ENCODE results near the gene FUT6. TPM values are rescaled to one million over a fixed set of nuclear protein-coding genes. Genes with fewer than 3 reads are reported as not detected.
A peak's percentile ranks its signal among the peaks of the same experiment; 100 is the strongest.

FUT6 gene
- total RNA-seq, 4 donors from 2014 or later: 90.8 to 329 (median 210) TPM

DNA sequence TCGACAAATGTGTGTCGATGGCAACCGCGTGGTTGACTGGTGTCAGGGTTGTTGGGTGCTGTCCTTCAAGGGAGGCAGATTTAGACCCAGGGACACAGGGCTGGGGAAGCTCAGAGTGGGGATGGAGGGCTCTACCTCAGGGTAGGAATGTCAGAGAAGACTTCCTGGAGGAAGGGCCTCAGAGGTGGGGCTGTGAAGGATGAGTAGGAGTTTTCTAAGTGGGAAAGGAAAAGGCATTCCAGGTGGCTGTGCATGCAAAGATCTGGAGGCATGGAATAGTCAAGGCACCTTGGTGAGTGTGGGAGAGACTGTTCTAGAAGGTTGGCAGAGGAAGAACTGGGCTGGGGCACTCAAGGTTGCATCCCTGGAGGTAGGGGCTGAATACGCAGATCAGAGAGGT, 32.6 kb downstream of the FUT6 start:
- Histone ChIP-seq H3K9me3 (peaks cover 0 to 3% (median 0%) of the 10 kb centered on the region in 4 donors), H3K4me1 (peaks cover 4 to 34% (median 11%) of the 10 kb centered on the region in 4 donors), H3K36me3 (no peaks in the 10 kb centered on the region), H3K27ac (no peak overlapping the region), H3K4me3 (no peak overlapping the region), H3K27me3 (no peaks in the 10 kb centered on the region)
- no peak for DNase-seq
- TF ChIP-seq POLR2A (IDR thresholded peaks at IDR 0.05): no peak
- TF ChIP-seq, protein P1, sequence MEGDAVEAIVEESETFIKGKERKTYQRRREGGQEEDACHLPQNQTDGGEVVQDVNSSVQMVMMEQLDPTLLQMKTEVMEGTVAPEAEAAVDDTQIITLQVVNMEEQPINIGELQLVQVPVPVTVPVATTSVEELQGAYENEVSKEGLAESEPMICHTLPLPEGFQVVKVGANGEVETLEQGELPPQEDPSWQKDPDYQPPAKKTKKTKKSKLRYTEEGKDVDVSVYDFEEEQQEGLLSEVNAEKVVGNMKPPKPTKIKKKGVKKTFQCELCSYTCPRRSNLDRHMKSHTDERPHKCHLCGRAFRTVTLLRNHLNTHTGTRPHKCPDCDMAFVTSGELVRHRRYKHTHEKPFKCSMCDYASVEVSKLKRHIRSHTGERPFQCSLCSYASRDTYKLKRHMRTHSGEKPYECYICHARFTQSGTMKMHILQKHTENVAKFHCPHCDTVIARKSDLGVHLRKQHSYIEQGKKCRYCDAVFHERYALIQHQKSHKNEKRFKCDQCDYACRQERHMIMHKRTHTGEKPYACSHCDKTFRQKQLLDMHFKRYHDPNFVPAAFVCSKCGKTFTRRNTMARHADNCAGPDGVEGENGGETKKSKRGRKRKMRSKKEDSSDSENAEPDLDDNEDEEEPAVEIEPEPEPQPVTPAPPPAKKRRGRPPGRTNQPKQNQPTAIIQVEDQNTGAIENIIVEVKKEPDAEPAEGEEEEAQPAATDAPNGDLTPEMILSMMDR (IDR thresholded peaks at IDR 0.05): no peak

DNA sequence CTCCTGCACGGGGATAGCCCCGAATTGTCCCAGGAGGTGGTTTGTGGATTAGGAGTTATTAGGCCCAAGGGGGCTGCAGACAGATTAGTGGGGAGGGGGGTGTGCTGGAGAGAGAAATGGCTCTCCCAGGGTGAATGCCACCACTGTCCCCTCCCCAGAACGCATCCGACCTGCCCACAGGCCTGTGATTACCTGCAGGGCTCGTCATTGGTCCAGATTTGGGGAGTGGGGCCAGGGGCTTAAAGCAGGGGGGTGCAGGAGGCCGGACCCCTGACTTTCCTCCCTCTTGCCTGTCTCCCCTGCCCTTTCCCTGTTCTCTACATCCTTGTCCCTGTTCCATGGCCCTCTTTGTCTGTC, 33.4 kb downstream of the FUT6 start:
- H3K27ac ChIP-seq: no peak overlapping the region
- peak in 1 of 3 donors; percentile 51 for DNase-seq

DNA sequence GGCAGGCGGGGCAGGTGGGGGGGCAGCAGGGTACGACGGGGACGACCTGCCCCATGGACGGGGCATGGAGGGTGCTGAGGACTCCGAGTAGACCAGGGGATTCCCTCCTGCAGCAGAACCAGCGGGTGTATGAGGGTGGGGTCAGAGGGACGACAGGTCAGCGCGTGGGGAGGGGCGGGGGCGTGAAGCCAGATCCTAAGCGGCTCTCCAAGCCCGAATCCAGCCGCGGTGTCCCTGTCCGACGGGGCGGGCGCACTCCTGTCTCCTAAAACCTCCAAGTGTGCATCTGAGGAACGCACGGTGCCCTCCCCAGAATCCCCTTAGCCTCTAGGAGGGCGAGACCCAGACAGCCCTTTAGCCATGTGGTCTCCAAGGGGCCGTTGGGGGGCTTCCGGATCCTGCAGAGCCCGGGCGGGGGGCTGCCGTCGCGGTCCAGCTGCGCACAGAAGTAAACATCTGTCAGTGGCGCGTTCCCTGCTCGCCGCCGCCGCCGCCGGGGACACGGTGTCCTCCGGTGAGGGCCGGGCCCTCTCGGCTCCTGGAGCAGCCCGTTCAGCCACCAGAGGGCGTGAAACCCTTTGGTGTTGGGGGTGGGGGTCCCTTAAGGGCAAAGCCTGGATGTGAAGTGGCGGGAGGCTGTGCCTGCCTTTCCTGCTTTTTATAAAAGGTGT, 33.9 kb downstream of the FUT6 start:
- no peaks in the 10 kb centered on the region for H3K36me3 ChIP-seq
- H3K27ac ChIP-seq: peak overlapping the region in 3 of 4 donors; percentile 31 to 61 (median 57)
- peaks cover 0 to 3% (median 0%) of the 10 kb centered on the region in 4 donors for H3K9me3 ChIP-seq
- peak; percentile 44 to 89 (median 88) for DNase-seq
- TF ChIP-seq POLR2A (IDR thresholded peaks at IDR 0.05): no peak
- TF ChIP-seq, protein P1 (IDR thresholded peaks at IDR 0.05): peak; percentile 35 to 87 (median 73)
- peak overlapping the region in 3 of 4 donors; percentile 36 to 46 (median 43) for H3K4me3 ChIP-seq
- peaks cover 4 to 42% (median 11%) of the 10 kb centered on the region in 4 donors for H3K4me1 ChIP-seq
- no peaks in the 10 kb centered on the region for H3K27me3 ChIP-seq

More for the DNA sequence above, 33.4 kb downstream of the FUT6 start:
- no peaks in the 10 kb centered on the region for H3K27me3 ChIP-seq
- peak overlapping the region in 1 of 4 donors; percentile 43 for H3K4me3 ChIP-seq
- TF ChIP-seq POLR2A (IDR thresholded peaks at IDR 0.05): no peak
- TF ChIP-seq, protein P1 (IDR thresholded peaks at IDR 0.05): no peak
- H3K9me3 ChIP-seq: peaks cover 0 to 3% (median 0%) of the 10 kb centered on the region in 4 donors
- no peaks in the 10 kb centered on the region for H3K36me3 ChIP-seq
- peaks cover 4 to 41% (median 11%) of the 10 kb centered on the region in 4 donors for H3K4me1 ChIP-seq

DNA sequence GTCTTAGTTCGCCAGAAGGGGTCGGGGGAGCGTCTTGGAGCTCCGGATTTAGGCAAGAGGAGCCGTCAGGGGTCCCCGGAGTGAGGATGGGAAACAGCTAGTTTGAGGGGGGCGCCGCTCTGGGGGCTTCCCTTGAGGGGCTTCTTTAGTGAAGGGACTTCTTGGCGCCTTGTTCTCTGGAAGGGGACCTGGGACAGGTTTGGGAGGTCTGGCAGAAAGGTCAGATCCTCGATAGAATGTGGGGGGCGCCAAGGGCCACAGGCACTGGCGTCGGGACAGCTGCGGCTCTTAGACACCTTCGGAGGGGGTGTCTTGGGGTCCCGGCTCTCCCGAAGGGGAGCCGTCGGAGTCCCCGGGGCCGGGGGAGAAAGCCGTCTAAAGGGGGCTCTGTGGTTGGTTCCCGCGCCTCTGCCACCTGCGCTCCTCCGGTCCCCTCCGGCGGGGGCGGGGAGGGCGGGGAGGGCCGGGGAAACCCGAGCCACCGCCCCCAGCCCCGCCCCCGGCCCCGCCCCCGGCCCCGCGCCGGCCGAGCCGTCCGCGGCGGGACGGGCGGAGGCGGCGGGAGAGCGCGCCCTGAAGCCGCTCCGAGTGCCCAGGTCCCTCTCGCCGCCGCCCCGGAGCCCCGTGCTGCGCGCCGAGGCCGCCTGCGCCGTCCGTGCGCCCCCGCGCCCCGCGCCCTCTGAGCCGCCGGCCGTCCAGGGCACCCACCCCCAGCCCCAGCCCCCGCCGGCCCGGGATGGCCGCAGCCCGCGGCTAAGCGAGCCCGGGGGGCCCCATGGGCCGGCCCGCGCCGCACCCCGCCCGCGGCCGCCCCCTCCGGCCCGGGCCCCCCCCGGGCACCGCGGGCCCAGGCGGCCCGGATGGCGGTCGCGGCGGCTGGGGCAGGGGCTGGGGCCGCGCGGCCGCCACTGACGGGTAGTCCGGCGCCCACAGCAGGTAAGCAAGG, 34.7 kb downstream of the FUT6 start, which contains the start of gene NRTN:
NRTN (plus strand) TSS at position 552 of the 946 bp plus-strand sequence. CDS start 19,099 bp downstream, outside the sequence.
- Histone ChIP-seq H3K27ac (peak within 1 kb of the TSS in 3 of 4 donors; percentile 31 to 61 (median 57)), H3K9me3 (peaks cover 0 to 3% (median 0%) of the 10 kb centered on the region in 4 donors), H3K4me1 (peaks cover 4 to 50% (median 11%) of the 10 kb centered on the region in 4 donors), H3K27me3 (no peaks in the 10 kb centered on the region), H3K36me3 (no peaks in the 10 kb centered on the region), H3K4me3 (peak within 1 kb of the TSS in 3 of 4 donors; percentile 36 to 46 (median 45))
- DNase-seq: peak; percentile 27 to 77 (median 70)
- TF ChIP-seq POLR2A (IDR thresholded peaks at IDR 0.05): no peak
- TF ChIP-seq, protein P1 (IDR thresholded peaks at IDR 0.05): no peak

DNA sequence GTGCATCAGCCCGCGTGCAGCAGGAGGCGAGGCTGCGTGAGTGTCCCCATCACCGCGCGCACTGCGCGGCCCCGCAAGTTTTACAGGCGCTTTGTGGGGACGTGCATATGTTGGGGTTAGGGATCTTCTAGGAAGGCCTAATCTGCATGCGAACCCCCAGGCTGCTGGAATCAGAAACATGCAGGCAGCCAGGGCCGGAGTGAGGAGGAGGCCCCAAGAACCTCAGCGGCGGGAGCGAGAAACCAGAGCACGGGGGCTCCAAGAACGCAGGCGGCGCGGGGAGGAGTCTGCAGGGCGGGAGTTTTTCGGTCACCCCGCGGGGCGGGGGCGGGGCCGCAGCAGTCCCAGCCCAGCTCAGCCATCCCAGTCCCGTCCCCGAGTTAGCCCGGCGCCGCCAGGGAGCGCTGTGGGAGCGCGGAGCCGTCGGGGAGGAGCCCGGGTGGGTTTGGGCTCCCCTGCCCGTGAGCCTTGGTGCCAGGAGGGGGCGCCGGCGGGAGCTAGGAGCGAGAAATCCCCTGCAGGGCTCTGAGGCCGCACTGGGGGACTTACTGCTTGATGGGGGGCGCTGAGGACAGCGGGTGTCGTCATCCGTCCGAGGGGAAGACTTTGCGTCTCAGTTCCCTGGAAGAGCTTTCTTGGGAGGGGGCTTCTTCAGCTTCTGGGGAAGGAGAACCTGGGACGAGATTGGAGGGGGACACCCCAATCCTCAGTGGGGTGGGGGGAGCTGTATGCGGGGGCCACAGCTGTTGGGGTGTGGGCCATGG, 35.6 kb downstream of the FUT6 start:
- H3K27ac ChIP-seq: peak overlapping the region in 1 of 4 donors; percentile 61
- no peaks in the 10 kb centered on the region for H3K36me3 ChIP-seq
- H3K4me1 ChIP-seq: peaks cover 4 to 51% (median 11%) of the 10 kb centered on the region in 4 donors
- peak; percentile 73 to 94 (median 93) for DNase-seq
- peak overlapping the region in 3 of 4 donors; percentile 30 to 46 (median 45) for H3K4me3 ChIP-seq
- TF ChIP-seq POLR2A (IDR thresholded peaks at IDR 0.05): peak in 1 of 2 donors; percentile 8
- TF ChIP-seq, protein P1 (IDR thresholded peaks at IDR 0.05): peak; percentile 59 to 98 (median 90)
- H3K9me3 ChIP-seq: peaks cover 0 to 3% (median 0%) of the 10 kb centered on the region in 4 donors
- H3K27me3 ChIP-seq: no peaks in the 10 kb centered on the region
